OCI-LY1 (cell line): ENCODE measurements around the gene PKP3.

Experiments used
- EZH2 ChIP-seq: fragments of 200-600 bp; sonication (generic), shearing (Covaris generic); IDR thresholded peaks from 2 replicates; pipeline ENCODE4 v1.8.0; 2017; ENCODE audit warnings: borderline replicate concordance, mixed run types, mild to moderate bottlenecking, antibody characterized with exemption, low read length, moderate library complexity, mixed read lengths
- TF ChIP-seq, protein P1 (sequence below): fragments of 200-600 bp; sonication (generic), shearing (Covaris generic); IDR thresholded peaks from 2 replicates; pipeline ENCODE4 v1.5.1; 2017; ENCODE audit warnings: mild to moderate bottlenecking, antibody characterized with exemption, low read length, moderate library complexity, mixed read lengths

DNA sequence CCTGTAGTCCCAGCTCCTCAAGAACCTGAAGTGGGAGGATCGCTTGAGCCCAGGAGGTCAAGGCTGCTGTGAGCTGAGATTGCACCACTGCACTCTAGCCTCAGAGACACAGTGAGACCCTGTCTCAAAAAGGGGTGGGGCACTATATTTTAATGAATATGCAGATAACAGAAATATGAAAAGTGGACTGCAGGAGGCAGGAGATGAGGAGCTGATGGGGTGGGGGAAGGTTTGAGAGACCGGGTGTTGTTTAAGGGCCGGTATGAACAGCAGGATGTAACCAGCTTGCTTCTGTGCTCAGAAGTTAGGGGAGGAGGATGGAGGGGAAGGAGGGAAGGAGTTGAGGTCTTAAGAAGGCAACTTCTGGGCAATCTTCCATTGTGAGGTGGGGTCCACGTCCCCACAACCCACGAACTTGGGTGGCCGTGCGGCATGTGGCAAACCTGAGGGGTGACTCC is 26.0 kb upstream of the PKP3 start:
- TF ChIP-seq, protein P1, sequence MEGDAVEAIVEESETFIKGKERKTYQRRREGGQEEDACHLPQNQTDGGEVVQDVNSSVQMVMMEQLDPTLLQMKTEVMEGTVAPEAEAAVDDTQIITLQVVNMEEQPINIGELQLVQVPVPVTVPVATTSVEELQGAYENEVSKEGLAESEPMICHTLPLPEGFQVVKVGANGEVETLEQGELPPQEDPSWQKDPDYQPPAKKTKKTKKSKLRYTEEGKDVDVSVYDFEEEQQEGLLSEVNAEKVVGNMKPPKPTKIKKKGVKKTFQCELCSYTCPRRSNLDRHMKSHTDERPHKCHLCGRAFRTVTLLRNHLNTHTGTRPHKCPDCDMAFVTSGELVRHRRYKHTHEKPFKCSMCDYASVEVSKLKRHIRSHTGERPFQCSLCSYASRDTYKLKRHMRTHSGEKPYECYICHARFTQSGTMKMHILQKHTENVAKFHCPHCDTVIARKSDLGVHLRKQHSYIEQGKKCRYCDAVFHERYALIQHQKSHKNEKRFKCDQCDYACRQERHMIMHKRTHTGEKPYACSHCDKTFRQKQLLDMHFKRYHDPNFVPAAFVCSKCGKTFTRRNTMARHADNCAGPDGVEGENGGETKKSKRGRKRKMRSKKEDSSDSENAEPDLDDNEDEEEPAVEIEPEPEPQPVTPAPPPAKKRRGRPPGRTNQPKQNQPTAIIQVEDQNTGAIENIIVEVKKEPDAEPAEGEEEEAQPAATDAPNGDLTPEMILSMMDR = no peak
- no peak for TF ChIP-seq EZH2
